NCI-H1417 (cell line): ENCODE data around the gene CHD6.
A peak's percentile ranks its signal among the peaks of the same experiment; 100 is the strongest.

Source experiments
- DNase-seq, 3 experiments: peaks; one replicate each; lab custom pipeline; 2025; lab: John Stamatoyannopoulos, UW

The CHD6 gene

DNA sequence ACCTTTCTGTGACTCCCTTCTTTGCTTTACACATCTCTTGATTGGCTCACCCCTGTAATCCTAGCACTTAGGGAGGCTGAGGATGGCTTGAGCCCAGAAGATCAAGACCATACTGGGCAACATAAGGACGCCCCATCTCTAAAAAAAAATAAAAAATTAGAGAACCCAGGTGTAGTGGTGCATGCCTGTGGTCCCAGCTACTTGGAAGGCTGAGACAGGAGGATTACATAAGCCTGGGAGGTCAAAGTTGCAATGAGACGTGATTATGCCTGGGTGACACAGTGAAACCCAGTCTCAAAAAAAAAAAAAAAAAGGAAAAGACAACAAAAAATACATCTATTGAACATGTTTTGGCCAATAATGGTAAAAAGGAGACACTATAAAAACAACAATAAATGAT, 37.8 kb downstream of the CHD6 start:
- DNase-seq: no peak

GRCh38 chr20:41577129-41578009, 40.8 kb downstream of the CHD6 start:
- no peak for DNase-seq

GRCh38 chr20:41575412-41575811, 42.8 kb downstream of the CHD6 start:
- no peak for DNase-seq

DNA sequence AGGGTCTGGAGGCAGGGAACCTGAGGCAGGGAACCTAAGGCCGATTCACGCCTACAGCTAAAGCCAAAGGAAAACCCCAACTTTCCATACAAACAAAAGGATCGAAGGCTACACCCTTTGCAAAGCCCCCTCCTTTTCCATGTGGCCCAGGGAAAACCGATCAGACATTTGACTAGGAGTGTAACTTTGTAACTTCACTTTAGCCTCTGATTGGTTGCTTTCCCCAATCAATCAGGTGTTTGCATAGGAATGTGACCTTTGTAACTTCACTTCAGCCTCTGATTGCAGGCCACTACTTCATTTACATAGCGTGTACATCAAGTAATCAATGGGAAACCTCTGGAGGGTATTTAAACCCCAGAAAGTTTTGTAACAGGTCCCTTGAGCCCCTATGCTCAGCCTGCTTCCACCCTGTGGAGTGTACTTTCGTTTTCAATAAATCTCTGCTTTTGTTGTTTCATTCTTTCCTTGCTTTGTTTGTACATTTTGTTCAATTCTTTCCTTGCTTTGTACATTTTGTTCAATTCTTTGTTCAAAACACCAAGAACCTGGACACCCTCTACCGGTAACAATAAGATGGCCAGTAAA, 43.3 kb downstream of the CHD6 start:
- no peak for DNase-seq

DNA sequence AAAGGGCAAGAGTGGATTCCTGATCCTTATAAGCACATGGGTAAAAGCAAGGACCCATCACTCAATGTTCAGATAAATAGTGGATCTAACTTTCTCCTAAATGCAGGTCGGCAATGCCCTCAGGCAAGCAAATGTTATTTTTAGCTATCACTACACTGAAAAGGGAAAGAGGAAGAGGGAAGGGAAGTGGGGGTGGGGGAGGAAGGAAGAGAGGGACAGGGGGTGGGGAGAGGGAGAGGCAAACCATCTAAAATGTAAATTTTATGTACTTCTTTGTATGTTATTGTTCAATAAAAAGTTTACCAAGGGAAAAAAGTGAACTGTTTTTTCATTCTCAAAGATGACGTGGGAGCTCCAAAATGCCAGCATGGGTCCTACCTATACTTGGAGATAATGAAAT, 44.2 kb downstream of the CHD6 start:
- no peak for DNase-seq

DNA sequence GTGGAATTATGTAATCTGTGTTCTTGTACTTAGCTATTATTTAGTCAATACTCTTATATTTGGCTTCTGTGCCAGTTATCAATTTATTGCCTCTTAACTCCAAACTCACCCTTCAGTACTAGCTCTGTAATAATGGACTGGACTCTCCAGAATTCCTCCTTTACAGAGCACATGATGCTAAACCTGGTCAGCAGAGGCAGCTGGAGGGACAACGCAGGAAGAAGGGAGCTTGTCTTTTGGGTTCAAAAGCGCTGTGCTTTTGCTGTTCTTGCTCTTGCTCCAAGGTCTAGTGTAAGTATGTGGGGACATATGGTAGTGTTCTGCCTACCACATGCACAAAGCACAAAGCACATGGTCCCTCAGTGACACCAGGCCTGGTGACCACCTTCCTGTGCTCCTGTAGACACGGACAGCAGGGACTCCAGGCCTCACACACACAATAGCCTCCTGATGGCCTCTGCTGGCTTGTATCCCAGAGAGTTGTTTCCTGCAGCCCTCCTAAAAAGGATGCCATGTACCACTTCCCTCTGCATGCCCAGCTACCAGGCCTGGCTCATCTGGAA, 46.1 kb downstream of the CHD6 start:
- peak in 2 of 3 experiments; percentile 12 to 32 for DNase-seq

DNA sequence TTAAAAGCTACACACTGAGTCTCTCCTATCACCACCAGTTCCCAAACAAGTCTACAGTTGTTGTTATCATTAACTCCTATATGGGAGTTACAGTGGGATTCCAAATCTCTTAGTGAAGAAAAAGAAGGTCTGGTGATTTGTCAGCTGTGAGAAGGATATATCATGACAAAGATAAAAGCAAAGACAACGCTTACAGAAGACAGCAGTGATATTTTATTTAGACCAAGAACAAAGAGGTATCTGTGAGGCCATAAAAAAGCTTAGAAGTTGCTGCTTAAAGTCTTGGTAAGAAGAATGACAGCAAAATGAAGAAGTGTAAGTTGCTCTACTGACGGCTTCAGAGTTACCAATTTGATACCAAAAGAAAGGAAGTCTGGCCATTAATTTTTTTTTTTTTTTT, 47.2 kb downstream of the CHD6 start:
- no peak for DNase-seq

DNA sequence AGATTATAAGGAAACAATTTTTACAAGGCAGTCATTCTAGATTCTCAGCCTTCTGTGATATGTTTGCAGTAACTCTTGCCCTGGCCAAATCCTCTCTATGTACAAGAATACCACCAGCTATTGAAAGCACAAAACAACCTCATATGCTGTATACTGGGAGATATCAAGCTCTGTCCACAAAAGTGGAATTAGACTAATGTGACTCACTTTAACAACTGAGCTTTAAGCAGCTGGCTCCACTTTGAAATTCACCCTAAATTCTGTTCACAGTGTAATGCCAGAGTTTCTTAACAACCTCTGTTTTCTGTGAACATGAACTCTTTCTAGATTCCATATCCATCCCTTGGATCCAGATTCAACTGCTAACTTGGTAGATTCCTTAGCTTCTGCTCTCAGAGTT, 47.6 kb downstream of the CHD6 start:
- no peak for DNase-seq

DNA sequence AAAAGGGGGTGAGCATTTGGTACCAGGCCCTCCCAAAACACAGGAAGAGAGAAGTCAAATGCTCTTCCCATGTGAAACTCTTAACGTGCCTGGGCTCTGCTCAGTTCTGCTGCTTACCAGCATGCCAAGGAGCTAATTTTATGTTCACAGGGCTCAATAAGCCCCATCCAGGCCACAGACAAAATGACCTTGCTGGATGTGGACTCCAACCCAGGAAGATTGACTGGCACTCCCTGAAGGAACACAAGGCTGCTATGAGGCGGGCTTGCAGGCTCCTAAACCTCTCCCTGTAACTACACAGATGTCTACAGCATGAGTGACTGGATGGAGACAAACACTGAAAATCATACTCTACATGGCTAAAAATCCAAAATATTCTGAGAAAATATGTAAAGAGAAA, 50.6 kb downstream of the CHD6 start:
- DNase-seq: no peak

DNA sequence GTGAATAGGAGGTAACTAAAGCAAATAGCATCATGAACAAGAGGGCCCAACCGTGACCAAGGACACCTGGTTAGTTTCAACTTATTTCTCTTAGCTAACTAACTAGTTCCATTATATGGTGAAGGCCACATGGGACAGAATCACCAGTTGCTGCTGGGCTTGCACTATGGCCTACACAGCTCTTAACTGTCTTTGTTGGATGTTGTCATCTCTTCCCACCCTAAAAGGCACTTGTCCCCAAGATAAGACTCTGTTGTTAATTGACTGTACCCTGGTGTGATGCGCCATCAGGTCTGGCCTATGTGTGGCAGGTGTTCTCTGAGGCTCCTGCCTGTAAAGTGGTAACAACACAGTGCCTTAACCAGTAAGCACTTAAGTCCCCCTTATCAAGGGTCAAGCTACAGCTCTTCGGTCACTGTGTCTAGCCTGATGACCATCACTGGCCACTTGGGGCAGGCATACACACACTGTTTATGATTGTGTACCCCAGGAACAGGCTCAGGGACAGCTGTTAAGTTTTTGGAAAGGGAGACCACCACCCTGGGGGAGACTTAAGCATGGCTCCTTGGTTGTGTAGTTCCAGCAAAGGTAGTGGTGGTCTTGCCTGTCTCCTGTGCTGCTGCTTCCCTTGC, 51.2 kb downstream of the CHD6 start:
- no peak for DNase-seq

GRCh38 chr20:41563087-41563486, 55.1 kb downstream of the CHD6 start:
- no peak for DNase-seq

GRCh38 chr20:41560970-41561369, 57.2 kb downstream of the CHD6 start:
- DNase-seq: no peak

DNA sequence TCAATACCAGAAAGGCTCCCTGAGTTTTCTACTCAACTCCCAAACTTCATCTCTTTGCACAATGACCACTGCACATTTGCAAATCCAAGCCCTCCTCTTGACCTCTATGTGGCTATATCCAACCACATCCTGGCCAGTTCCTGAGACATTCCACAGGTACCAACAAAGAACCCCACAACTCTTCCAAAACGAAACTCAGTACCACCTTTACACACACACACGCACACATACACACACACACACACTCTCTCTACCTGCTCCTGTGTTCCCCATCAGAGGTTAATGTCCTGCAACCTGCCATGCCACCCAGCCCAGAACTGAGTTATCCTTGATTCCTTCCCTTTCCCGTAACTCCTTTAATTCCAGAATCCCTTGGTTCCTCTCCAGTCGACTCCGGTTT, 58.5 kb downstream of the CHD6 start:
- DNase-seq: no peak

- no peak for DNase-seq
These were observed 64.9 kb downstream of the CHD6 start for GRCh38 chr20:41553142-41553879.

DNA sequence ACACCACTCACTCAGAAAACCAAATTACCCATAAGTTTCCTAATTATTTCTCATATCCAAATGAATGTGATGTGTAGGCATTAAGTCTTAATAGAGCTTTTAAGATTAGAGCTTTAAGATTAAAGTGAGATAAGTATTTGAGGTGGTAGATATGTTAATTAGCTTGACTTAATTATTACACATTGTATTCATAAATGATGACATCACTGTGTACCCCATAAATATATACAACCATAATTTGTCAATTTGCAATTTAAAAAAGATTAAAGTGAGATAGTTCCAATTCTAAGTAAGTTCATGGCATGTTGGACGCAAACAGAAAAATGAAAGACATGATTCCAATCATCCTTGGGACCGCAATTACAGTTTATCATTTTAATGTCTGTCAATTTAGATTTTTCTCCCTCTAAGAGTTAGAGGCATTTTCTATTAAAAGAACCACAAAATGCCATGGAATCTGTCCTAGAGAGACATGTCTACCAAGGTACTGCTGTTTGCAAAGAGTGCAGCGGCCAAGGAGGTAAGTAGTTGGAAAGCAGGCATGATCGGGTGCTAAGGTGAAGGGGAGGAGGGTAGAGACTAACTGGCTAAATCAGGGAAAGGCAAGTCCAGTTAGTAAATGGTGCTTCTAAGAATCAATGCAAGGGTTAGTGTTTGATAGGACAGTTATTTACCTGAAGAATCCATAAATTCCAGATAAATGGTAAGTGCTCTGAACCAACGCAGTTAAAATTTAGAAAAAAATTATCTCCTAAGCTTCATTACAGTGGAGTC, 65.7 kb downstream of the CHD6 start:
- DNase-seq: no peak

DNA sequence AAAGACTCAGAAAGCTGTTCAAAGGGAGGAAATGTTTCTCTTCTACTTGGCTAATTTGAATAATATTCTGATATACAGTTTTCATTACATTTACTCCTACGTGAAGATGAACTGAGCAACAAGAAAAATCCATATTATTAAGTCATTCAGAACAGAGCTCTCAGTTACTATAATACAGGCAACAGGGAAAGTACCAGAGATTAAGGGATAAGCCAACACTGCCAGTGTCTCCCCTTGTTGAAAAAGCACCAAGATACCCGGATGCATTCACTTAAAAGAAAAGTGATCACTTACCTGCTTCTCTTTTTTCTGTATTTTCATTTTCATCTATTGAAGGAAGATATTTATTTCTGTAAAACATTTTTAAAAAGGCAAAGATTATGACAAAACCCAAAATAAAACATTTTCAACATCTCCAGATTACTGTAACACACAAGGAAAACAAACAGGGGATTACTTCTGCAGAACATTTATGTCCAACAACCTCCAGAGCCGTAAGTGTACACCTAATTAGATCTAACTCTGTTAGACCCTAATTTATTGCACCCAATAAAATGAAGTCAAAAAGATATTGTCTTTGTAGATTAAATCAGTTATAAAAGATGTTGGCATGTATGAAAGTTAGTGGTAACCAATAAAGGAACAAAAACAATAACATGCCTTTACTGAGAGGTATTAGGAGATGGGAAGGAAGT, 67.0 kb downstream of the CHD6 start:
- DNase-seq: no peak

DNA sequence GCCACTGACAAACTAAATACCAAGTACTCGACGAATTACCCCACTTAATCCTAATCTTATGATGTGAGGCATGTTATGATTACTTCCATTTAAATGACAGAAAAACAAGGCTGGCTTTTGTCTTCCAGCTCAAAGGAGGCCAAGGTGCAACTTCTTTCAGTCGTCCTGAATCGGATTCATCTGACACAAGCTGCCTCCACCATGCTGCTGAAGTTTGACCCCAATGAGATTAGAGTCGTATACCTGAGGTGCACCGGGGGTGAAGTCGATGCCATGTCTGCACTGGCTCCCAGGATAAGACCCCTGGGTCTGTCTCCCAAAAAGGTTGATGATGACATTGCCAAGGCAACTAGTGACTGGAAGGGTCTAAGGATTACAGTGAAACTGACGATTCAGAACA, 71.0 kb downstream of the CHD6 start:
- DNase-seq: no peak

DNA sequence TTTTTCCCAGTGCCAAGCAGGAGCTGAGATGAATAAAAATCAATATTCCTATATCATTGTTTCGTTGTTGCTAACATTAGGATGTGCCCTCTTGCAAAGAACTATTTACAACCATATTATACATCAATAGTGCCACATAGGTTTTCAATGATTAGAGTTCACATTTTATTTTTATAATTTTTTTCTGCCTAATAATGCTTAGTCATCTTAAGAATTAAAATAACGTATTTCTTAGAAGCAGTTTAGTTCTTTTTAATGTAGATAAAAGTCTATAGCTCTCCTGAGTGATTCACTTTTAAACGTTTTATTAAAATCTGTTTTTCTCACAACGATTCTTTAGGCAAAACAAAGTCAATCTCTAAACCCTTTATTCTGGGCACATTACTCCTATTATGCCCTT, 71.6 kb downstream of the CHD6 start:
- no peak for DNase-seq

DNA sequence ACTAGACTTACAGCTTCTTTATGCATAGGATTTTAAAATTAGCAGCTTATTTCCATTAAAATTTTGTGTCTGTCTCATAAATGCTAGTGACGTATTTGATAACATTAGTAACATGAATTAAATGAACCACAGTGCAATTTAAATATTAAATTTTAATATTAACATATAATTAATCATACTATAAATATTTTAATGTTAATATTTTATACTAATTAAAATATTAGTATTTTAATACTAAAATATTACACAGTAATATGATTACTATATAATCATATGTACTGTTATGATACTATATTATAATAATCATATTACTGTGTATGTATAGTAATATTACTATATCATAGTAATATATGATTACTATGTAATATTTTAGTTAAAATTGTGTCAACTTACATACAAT, 73.7 kb downstream of the CHD6 start:
- no peak for DNase-seq

- DNase-seq: no peak
These were observed 77.3 kb downstream of the CHD6 start for GRCh38 chr20:41540918-41541317.

- DNase-seq: peak in 1 of 3 experiments; percentile 12
These were observed 77.7 kb downstream of the CHD6 start for GRCh38 chr20:41540459-41540858.
